Measurements from ENCODE around the gene ST3GAL3. TPM values are rescaled to one million over a fixed set of nuclear protein-coding genes. Genes with fewer than 3 reads are reported as not detected.

ST3GAL3 gene
- total RNA-seq, 4 donors from 2014 or later = 30.2 to 41.4 (median 33.2) TPM

- H3K9me3 ChIP-seq = no peaks in the 10 kb centered on the region
- 80 to 90% methylated on average over 1 to 2 of the region's 2 CpGs for WGBS, 2 donors (ENCODE audit: low coverage in 1 of 2)
- H3K27ac ChIP-seq = no peak overlapping the region
- no peaks in the 10 kb centered on the region for H3K27me3 ChIP-seq
- no peak for ATAC-seq
- TF ChIP-seq CTCF (IDR thresholded peaks at IDR 0.05) = no peak
- TF ChIP-seq EP300 (IDR thresholded peaks at IDR 0.05) = no peak
- no peak for TF ChIP-seq POLR2AphosphoS5 (IDR thresholded peaks at IDR 0.05)
- no peak for TF ChIP-seq POLR2A (IDR thresholded peaks at IDR 0.05)
- H3K4me1 ChIP-seq = no peaks in the 10 kb centered on the region
- peaks cover 0 to 100% of the 10 kb centered on the region in 2 donors for H3K36me3 ChIP-seq
- H3K4me3 ChIP-seq = no peak overlapping the region
Measured at GRCh38 chr1:43962324-43962723, 255.0 kb downstream of the ST3GAL3 start.

GRCh38 chr1:43963006-43963405, 255.7 kb downstream of the ST3GAL3 start:
- Histone ChIP-seq H3K27ac (no peak overlapping the region), H3K4me1 (no peaks in the 10 kb centered on the region), H3K27me3 (no peaks in the 10 kb centered on the region), H3K4me3 (no peak overlapping the region), H3K36me3 (peaks cover 0 to 98% of the 10 kb centered on the region in 2 donors), H3K9me3 (no peaks in the 10 kb centered on the region)
- TF ChIP-seq POLR2AphosphoS5 (IDR thresholded peaks at IDR 0.05) (no peak), EP300 (IDR thresholded peaks at IDR 0.05) (no peak), CTCF (IDR thresholded peaks at IDR 0.05) (no peak), POLR2A (IDR thresholded peaks at IDR 0.05) (no peak)
- 100% methylated on average over 1 of the region's 3 CpGs; no CpG with 5 or more reads in 1 of the 2 donors for WGBS, 2 donors (ENCODE audit: low coverage in 1 of 2)
- no peak for ATAC-seq

GRCh38 chr1:43963890-43964289, 256.6 kb downstream of the ST3GAL3 start:
- Histone ChIP-seq H3K4me3 (no peak overlapping the region), H3K36me3 (peaks cover 0 to 89% of the 10 kb centered on the region in 2 donors), H3K27ac (no peak overlapping the region), H3K27me3 (no peaks in the 10 kb centered on the region), H3K9me3 (no peaks in the 10 kb centered on the region), H3K4me1 (no peaks in the 10 kb centered on the region)
- ATAC-seq = no peak
- TF ChIP-seq POLR2AphosphoS5 (IDR thresholded peaks at IDR 0.05) = no peak
- TF ChIP-seq POLR2A (IDR thresholded peaks at IDR 0.05) = no peak
- no peak for TF ChIP-seq EP300 (IDR thresholded peaks at IDR 0.05)
- TF ChIP-seq CTCF (IDR thresholded peaks at IDR 0.05) = no peak
- WGBS, 2 donors (ENCODE audit: low coverage in 1 of 2) = 83 to 88% methylated on average over 4 to 5 of the region's 5 CpGs

GRCh38 chr1:43965316-43965715, 258.0 kb downstream of the ST3GAL3 start:
- H3K27ac ChIP-seq = no peak overlapping the region
- H3K4me1 ChIP-seq = peaks cover 0 to 8% (median 2%) of the 10 kb centered on the region in 3 donors
- no peak overlapping the region for H3K4me3 ChIP-seq
- 95 to 100% methylated on average over 1 to 3 of the region's 3 CpGs for WGBS, 2 donors (ENCODE audit: low coverage in 1 of 2)
- H3K9me3 ChIP-seq = no peaks in the 10 kb centered on the region
- no peaks in the 10 kb centered on the region for H3K27me3 ChIP-seq
- H3K36me3 ChIP-seq = peaks cover 0 to 75% of the 10 kb centered on the region in 2 donors
- TF ChIP-seq POLR2A (IDR thresholded peaks at IDR 0.05) (no peak), EP300 (IDR thresholded peaks at IDR 0.05) (no peak), CTCF (IDR thresholded peaks at IDR 0.05) (no peak), POLR2AphosphoS5 (IDR thresholded peaks at IDR 0.05) (no peak)
- no peak for ATAC-seq

DNA sequence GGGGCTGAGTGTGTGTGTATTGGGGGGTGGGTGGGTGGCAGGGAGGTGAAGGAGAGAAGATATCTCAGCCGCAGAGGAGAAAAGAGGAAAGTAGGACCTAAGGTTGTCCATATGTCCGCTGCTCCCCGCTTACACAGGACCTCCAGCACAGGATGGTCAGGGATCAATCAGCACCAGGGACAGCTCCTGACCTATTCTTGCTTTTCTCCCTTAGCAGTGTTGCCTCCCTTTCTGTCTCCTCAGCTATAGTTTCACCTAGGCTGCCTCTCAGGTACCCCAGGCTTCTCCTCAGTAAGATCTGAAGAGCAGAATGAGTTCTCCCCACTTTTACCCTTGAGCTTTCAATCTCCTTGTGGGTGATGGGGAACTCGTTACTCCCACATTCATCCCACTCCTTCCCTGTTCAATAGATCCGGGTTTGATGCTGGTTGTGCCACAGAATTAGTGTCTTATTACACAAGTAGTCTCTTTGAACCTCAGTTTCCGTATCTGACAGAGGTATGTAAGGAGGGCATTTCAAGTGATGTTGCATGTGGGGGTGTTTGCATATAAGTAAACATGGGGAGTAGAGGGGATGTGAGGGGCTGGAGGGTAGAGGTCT, 261.1 kb downstream of the ST3GAL3 start:
- 79 to 89% methylated on average over 4 of the region's 6 CpGs for WGBS, 2 donors (ENCODE audit: low coverage in 1 of 2)

More for the DNA sequence above, 261.1 kb downstream of the ST3GAL3 start:
- no peak for ATAC-seq
- Histone ChIP-seq H3K27ac (no peak overlapping the region), H3K36me3 (peaks cover 0 to 65% of the 10 kb centered on the region in 2 donors), H3K27me3 (no peaks in the 10 kb centered on the region), H3K9me3 (no peaks in the 10 kb centered on the region), H3K4me1 (peaks cover 0 to 22% (median 10%) of the 10 kb centered on the region in 3 donors), H3K4me3 (no peak overlapping the region)
- TF ChIP-seq CTCF (IDR thresholded peaks at IDR 0.05) = no peak
- TF ChIP-seq EP300 (IDR thresholded peaks at IDR 0.05) = no peak
- TF ChIP-seq POLR2A (IDR thresholded peaks at IDR 0.05) = no peak
- no peak for TF ChIP-seq POLR2AphosphoS5 (IDR thresholded peaks at IDR 0.05)
